GM23338 (cell line): Measurements from ENCODE around the gene SYNPR.

ENCODE experiments used
- EZH2 ChIP-seq: fragments of 200-600 bp; sonication (generic); IDR thresholded peaks from one replicate; pipeline ENCODE4 v1.8.0; 2017; ENCODE audit warnings: antibody characterized with exemption, mild to moderate bottlenecking, low read depth; ENCODE audit not compliant: unreplicated experiment
- EZH2phosphoT487 ChIP-seq: fragments of 200-600 bp; sonication (generic); IDR thresholded peaks from one replicate; pipeline ENCODE4 v1.8.1; 2018; ENCODE audit warnings: antibody characterized with exemption; ENCODE audit not compliant: unreplicated experiment
- NANOG ChIP-seq: IDR thresholded peaks from 2 replicates; pipeline ENCODE4 v1.6.1; 2016; ENCODE audit warnings: antibody characterized with exemption, borderline replicate concordance
- POLR2AphosphoS5 ChIP-seq: IDR thresholded peaks from 2 replicates; pipeline ENCODE4 v1.6.1; 2016; ENCODE audit warnings: antibody characterized with exemption, low read depth
- REST ChIP-seq: IDR thresholded peaks from one replicate; pipeline ENCODE4 v1.6.1; 2018; ENCODE audit warnings: antibody characterized with exemption; ENCODE audit not compliant: unreplicated experiment
- ZNF331 ChIP-seq: fragments of 250-450 bp; sonication (Bioruptor Pico); IDR thresholded peaks from 2 replicates; pipeline ENCODE4 v1.5.0; 2020; ENCODE audit warnings: low read depth, mild to moderate bottlenecking, moderate library complexity
- TF ChIP-seq, protein P1 (sequence below), 2 experiments: fragments of 200-600 bp in 1 of 2; sonication (generic) in 1 of 2; conservative IDR thresholded peaks; 2 replicates each; pipeline versions ENCODE4 v1.5.1 to v1.6.1; 2016 to 2017; ENCODE audit warnings: antibody characterized with exemption in 2 of 2, low read depth in 2 of 2, mild to moderate bottlenecking in 2 of 2, moderate library complexity in 1 of 2
- TF ChIP-seq, protein P2 (sequence below): IDR thresholded peaks from 2 replicates; pipeline ENCODE4 v1.6.1; 2016; ENCODE audit warnings: antibody characterized with exemption

GRCh38 chr3:63493101-63493500, 215.0 kb downstream of the SYNPR start:
- TF ChIP-seq POLR2AphosphoS5 (no peak), REST (no peak), EZH2 (no peak), ZNF331 (no peak), NANOG (no peak), EZH2phosphoT487 (no peak)
- TF ChIP-seq, protein P1, sequence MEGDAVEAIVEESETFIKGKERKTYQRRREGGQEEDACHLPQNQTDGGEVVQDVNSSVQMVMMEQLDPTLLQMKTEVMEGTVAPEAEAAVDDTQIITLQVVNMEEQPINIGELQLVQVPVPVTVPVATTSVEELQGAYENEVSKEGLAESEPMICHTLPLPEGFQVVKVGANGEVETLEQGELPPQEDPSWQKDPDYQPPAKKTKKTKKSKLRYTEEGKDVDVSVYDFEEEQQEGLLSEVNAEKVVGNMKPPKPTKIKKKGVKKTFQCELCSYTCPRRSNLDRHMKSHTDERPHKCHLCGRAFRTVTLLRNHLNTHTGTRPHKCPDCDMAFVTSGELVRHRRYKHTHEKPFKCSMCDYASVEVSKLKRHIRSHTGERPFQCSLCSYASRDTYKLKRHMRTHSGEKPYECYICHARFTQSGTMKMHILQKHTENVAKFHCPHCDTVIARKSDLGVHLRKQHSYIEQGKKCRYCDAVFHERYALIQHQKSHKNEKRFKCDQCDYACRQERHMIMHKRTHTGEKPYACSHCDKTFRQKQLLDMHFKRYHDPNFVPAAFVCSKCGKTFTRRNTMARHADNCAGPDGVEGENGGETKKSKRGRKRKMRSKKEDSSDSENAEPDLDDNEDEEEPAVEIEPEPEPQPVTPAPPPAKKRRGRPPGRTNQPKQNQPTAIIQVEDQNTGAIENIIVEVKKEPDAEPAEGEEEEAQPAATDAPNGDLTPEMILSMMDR (conservative IDR thresholded peaks at IDR 0.05; ENCODE audit: low read depth in 2 of 2), result no peak
- TF ChIP-seq, protein P2, sequence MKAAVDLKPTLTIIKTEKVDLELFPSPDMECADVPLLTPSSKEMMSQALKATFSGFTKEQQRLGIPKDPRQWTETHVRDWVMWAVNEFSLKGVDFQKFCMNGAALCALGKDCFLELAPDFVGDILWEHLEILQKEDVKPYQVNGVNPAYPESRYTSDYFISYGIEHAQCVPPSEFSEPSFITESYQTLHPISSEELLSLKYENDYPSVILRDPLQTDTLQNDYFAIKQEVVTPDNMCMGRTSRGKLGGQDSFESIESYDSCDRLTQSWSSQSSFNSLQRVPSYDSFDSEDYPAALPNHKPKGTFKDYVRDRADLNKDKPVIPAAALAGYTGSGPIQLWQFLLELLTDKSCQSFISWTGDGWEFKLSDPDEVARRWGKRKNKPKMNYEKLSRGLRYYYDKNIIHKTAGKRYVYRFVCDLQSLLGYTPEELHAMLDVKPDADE, result no peak
